SK-N-SH (cell line): ENCODE results near the gene TRAF5. TPM values are rescaled to one million over a fixed set of nuclear protein-coding genes. Genes with fewer than 3 reads are reported as not detected.

Source experiments
- CTCF ChIA-PET: fragments of 300-600, 350-600 bp; formaldehyde crosslinking; extraction: SDS; loops from one replicate; lab custom pipeline; 2021; lab: Yijun Ruan, JAX
- POLR2A ChIA-PET: fragments of 350-600 bp; sonication (Branson Sonifier 250); formaldehyde crosslinking; extraction: SDS; loops from one replicate; lab custom pipeline; 2020; ENCODE audit warnings: antibody characterized with exemption, inconsistent platforms; lab: Yijun Ruan, JAX
- DNase-seq: peaks from one replicate; pipeline ENCODE4 v3.0.0; 2012
- H2AFZ ChIP-seq: fragments of 200-600 bp; sonication (generic); 2 replicates; pipeline ENCODE4 v1.8.1; 2016; ENCODE audit warnings: antibody characterized with exemption, mild to moderate bottlenecking, low read depth
- H3F3A ChIP-seq: fragments of 200-600 bp; sonication (generic); replicated peaks from 2 replicates; pipeline ENCODE3; 2016; ENCODE audit warnings: antibody characterized with exemption, mild to moderate bottlenecking; ENCODE audit not compliant: insufficient read depth
- H3K27ac ChIP-seq, 2 experiments: fragments of 200-500 bp in 1 of 2; fragments of 200-600 bp in 1 of 2; sonication (Bioruptor generic) in 1 of 2; sonication (generic), shearing (Covaris generic) in 1 of 2; 2 replicates each; pipeline versions ENCODE4 v1.5.1 to v1.6.1; 2014 to 2016; ENCODE audit warnings: low read depth in 2 of 2, inconsistent platforms in 1 of 2, low read length in 1 of 2, mild to moderate bottlenecking in 1 of 2, mixed read lengths in 1 of 2
- H3K27me3 ChIP-seq: fragments of 200-600 bp; sonication (generic), shearing (Covaris generic); 2 replicates; pipeline ENCODE4 v1.6.1; 2016; ENCODE audit warnings: mixed run types; ENCODE audit not compliant: insufficient read depth
- H3K36me3 ChIP-seq, 2 experiments: fragments of 200-500 bp in 1 of 2; fragments of 200-600 bp in 1 of 2; sonication (Bioruptor generic) in 1 of 2; sonication (generic) in 1 of 2; replicated peaks in 1 of 2; 2 replicates each; pipeline versions ENCODE3 to v1.5.1; 2014 to 2016; ENCODE audit warnings: low read length in 1 of 2, mild to moderate bottlenecking in 1 of 2; ENCODE audit not compliant: insufficient read depth in 2 of 2, control insufficient read depth in 1 of 2
- H3K4me1 ChIP-seq, 2 experiments: fragments of 200-500 bp in 1 of 2; fragments of 200-600 bp in 1 of 2; sonication (Bioruptor generic) in 1 of 2; sonication (generic), shearing (Covaris generic) in 1 of 2; 2 replicates each; pipeline versions ENCODE4 v1.5.1 to v1.6.1; 2014 to 2016; ENCODE audit warnings: low read depth in 1 of 2, low read length in 1 of 2, mixed run types in 1 of 2; ENCODE audit not compliant: insufficient read depth in 2 of 2, control insufficient read depth in 1 of 2
- H3K4me2 ChIP-seq: fragments of 200-600 bp; sonication (generic), shearing (Covaris generic); 2 replicates; pipeline ENCODE4 v1.6.1; 2017; ENCODE audit warnings: mixed run types
- H3K4me3 ChIP-seq, 2 experiments: fragments of 200-500 bp in 1 of 2; fragments of 200-600 bp in 1 of 2; sonication (Bioruptor generic) in 1 of 2; sonication (generic), shearing (Covaris generic) in 1 of 2; 2 replicates each; pipeline versions ENCODE4 v1.5.1 to v1.8.1; 2014 to 2016; ENCODE audit warnings: low read depth in 2 of 2, inconsistent platforms in 1 of 2, low read length in 1 of 2, mild to moderate bottlenecking in 1 of 2, mixed read lengths in 1 of 2, moderate library complexity in 1 of 2
- H3K79me2 ChIP-seq: fragments of 200-600 bp; sonication (generic); 2 replicates; pipeline ENCODE4 v1.8.1; 2017; ENCODE audit warnings: mild to moderate bottlenecking; ENCODE audit not compliant: insufficient read depth
- H3K9ac ChIP-seq: fragments of 200-600 bp; sonication (generic); 2 replicates; pipeline ENCODE4 v1.6.1; 2017; ENCODE audit warnings: mixed run types
- H3K9me2 ChIP-seq: fragments of 200-600 bp; sonication (generic); 2 replicates; pipeline ENCODE4 v1.6.1; 2017; ENCODE audit warnings: mixed run types
- H3K9me3 ChIP-seq: fragments of 200-600 bp; sonication (generic); 2 replicates; pipeline ENCODE4 v1.6.1; 2017; ENCODE audit warnings: mixed run types, mild to moderate bottlenecking, moderate library complexity
- H4K20me1 ChIP-seq: fragments of 200-600 bp; sonication (generic); 2 replicates; pipeline ENCODE4 v1.6.1; 2017; ENCODE audit warnings: mild to moderate bottlenecking, mixed run types; ENCODE audit not compliant: insufficient read depth
- CHD2 ChIP-seq: fragments of 150-350 bp; IDR thresholded peaks from 2 replicates; pipeline ENCODE4 v1.6.1; 2018; ENCODE audit warnings: low read length; ENCODE audit not compliant: partially characterized antibody
- CTCF ChIP-seq: fragments of 200-600 bp; sonication (generic); IDR thresholded peaks from 2 replicates; pipeline ENCODE4 v1.6.1; 2017; ENCODE audit warnings: antibody characterized with exemption, mild to moderate bottlenecking, moderate library complexity
- ELF1 ChIP-seq: IDR thresholded peaks from 2 replicates; pipeline ENCODE4 v1.4.0; 2012
- EZH2phosphoT487 ChIP-seq: fragments of 200-600 bp; sonication (generic); IDR thresholded peaks from 2 replicates; pipeline ENCODE4 v1.6.1; 2017; ENCODE audit warnings: low read depth, mixed run types, mild to moderate bottlenecking, antibody characterized with exemption, moderate library complexity, borderline replicate concordance
- FOSL2 ChIP-seq: IDR thresholded peaks from 2 replicates; pipeline ENCODE4 v1.4.0; 2012; ENCODE audit warnings: low read depth, mild to moderate bottlenecking, moderate library complexity, borderline replicate concordance
- FOXJ3 ChIP-seq: sonication (generic); formaldehyde crosslinking; IDR thresholded peaks from 2 replicates; pipeline ENCODE4 v1.5.1; 2020; ENCODE audit warnings: mild to moderate bottlenecking, missing genetic modification reagents
- FOXM1 ChIP-seq: IDR thresholded peaks from 2 replicates; pipeline ENCODE4 v1.4.0; 2012; ENCODE audit warnings: low read depth, mild to moderate bottlenecking
- GABPA ChIP-seq: IDR thresholded peaks from 2 replicates; pipeline ENCODE4 v1.4.0; 2012; ENCODE audit warnings: low read depth, mild to moderate bottlenecking
- NFIC ChIP-seq: IDR thresholded peaks from 2 replicates; pipeline ENCODE4 v1.4.0; 2012; ENCODE audit warnings: borderline replicate concordance
- RCOR1 ChIP-seq: fragments of 150-350 bp; IDR thresholded peaks from 2 replicates; pipeline ENCODE4 v1.6.1; 2017; ENCODE audit warnings: antibody characterized with exemption, low read length
- RXRA ChIP-seq: IDR thresholded peaks from 2 replicates; pipeline ENCODE4 v1.4.0; 2012; ENCODE audit warnings: low read depth, mild to moderate bottlenecking, borderline replicate concordance
- SMC3 ChIP-seq: IDR thresholded peaks from 2 replicates; pipeline ENCODE4 v1.6.1; 2012; ENCODE audit warnings: low read depth, low read length, improper control_type of control experiment
- TEAD4 ChIP-seq: IDR thresholded peaks from 2 replicates; pipeline ENCODE4 v1.4.0; 2012; ENCODE audit warnings: mild to moderate bottlenecking, borderline replicate concordance; ENCODE audit not compliant: insufficient read depth
- YY1 ChIP-seq: IDR thresholded peaks from 2 replicates; pipeline ENCODE4 v1.4.0; 2012; ENCODE audit warnings: low read depth, mild to moderate bottlenecking
- WGBS: methylation state at CpG from one replicate; pipeline ENCODE4 v1.1.6; 2017; ENCODE audit warnings: low lambda C conversion rate; 5-methylcytosine and 5-hydroxymethylcytosine counted together
- polyA plus RNA-seq, 3 experiments: library from polyadenylated mRNA; depleted of rRNA; stranded (reverse); fragments of >200 nt; gene quantifications; 2 replicates each; pipeline ENCODE4 v1.2.3, GENCODE V29; 2012

TRAF5 gene
- polyA plus RNA-seq, 1 of the 3 experiments (the other 2 are of a cell fraction) = 7.6 TPM

DNA sequence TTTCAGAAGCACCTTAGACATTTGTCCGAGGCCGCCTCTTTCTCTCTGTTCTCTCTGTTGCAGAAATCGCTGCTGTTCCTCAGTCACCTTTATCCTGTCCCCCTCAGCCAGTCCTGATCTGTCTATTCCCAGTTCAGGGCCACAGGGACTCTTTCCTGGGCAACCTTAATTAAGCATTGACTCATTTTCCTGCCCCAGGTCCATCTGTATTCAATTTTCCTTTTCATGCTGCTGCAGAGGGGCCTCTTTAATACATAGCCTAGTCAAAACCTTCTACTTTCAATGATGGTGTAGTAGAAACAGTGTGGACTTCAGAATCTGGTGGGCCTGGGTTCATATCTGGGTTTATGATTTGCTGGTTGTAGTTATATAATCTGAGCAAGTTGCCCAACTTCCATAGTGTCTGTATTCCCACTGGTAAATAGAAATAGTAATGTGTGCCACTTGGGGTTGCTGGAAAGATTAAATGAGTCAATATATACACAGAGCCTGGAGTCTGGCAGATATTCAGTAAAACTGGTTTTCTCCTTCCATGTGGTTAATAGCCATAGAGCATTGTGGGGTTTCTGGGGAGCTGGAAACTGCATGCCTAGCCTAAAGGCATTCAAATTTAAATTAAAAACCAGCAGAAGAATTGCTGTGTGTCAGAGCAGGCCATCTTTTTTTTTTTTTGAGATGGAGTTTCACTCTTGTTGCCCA is 4.5 kb downstream of the TRAF5 start:
- H3K27me3 ChIP-seq = no peaks in the 10 kb centered on the region
- no peak overlapping the region for H3K4me2 ChIP-seq
- H3K4me3 ChIP-seq = no peak overlapping the region
- peak overlapping the region in 1 of 2 experiments; percentile 44; a peak in 2 of 4 replicates for H3K27ac ChIP-seq
- H3K79me2 ChIP-seq = peaks cover 10% of the 10 kb centered on the region; the same call in 1 of the 2 replicates
- no peaks in the 10 kb centered on the region for H4K20me1 ChIP-seq
- 92% methylated on average over 3 of the region's 3 CpGs for WGBS
- no peak overlapping the region for H3K9ac ChIP-seq
- TF ChIP-seq SMC3 (no peak), RXRA (no peak), YY1 (no peak), EZH2phosphoT487 (no peak), GABPA (no peak), FOXM1 (no peak), FOXJ3 (CRISPR knock-in tag) (no peak), CHD2 (no peak), RCOR1 (no peak), TEAD4 (no peak), ELF1 (no peak), FOSL2 (no peak), CTCF (no peak)
- H3F3A ChIP-seq = peaks cover 3% of the 10 kb centered on the region
- H3K36me3 ChIP-seq = no peaks in the 10 kb centered on the region
- H2AFZ ChIP-seq = no peak overlapping the region
- POLR2A ChIA-PET = no interaction called here
- peaks cover 0 to 50% of the 10 kb centered on the region in 2 experiments; a peak in 3 of 4 replicates for H3K4me1 ChIP-seq
- H3K9me2 ChIP-seq = no peaks in the 10 kb centered on the region
- no peaks in the 10 kb centered on the region for H3K9me3 ChIP-seq
- CTCF ChIA-PET = interaction anchor here (0.6 to 2.6 kb wide), 5 partner anchors 8 to 317 kb away, joined by 3 to 20 read pairs (median 3); no protein-coding TSS in a partner anchor
- DNase-seq = no peak

DNA sequence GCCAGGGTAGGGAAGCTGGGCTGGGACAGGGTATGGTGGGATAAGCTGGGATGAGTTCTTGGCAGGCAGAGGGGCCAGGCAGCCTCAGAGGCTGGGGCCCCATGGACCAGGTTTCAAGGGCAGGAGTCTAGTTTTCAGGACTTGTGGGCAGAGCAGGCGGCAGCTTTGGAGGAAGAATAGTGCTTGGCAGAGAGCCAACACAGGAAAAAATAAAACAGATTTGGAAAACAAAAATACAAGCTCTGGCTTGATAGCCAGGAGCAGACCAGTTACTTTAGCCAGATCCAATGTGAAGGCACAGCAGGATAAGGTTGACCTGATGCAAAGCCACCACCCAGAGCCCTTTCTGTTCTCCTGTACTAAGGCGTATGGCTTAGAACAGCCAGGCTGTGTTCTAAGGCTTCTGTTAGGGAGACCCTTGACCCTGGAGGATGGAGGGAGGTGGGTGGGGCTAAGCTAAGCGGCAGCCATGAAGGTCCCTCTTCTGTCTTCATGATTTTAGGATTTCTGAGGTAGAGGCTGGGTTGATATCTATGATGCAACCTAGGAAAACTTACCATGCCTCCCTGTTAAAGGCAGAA is 5.5 kb downstream of the TRAF5 start:
- peak; percentile 46 for DNase-seq
- peak overlapping the region in 1 of 2 experiments; percentile 36; a peak in 1 of 4 replicates for H3K27ac ChIP-seq

More for the DNA sequence above, 5.5 kb downstream of the TRAF5 start:
- Histone ChIP-seq H3K36me3 (no peaks in the 10 kb centered on the region), H3K9ac (no peak overlapping the region), H3K9me3 (no peaks in the 10 kb centered on the region), H3K4me2 (no peak overlapping the region), H3F3A (peaks cover 3% of the 10 kb centered on the region)
- POLR2A ChIA-PET = no interaction called here
- CTCF ChIA-PET = interaction anchor here (0.7 to 2.5 kb wide), 5 partner anchors 9 to 181 kb away, joined by 3 to 10 read pairs (median 3); no protein-coding TSS in a partner anchor
- TF ChIP-seq NFIC (0 out of 2 replicates have a peak, but pooled peaks have one; percentile 19), EZH2phosphoT487 (no peak)
- TF ChIP-seq, all 33 proteins: peak for 1
- 82% methylated on average over 3 of the region's 3 CpGs for WGBS
- Histone ChIP-seq H3K9me2 (no peaks in the 10 kb centered on the region), H2AFZ (no peak overlapping the region), H3K79me2 (peaks cover 10% of the 10 kb centered on the region; the same call in 1 of the 2 replicates), H4K20me1 (no peaks in the 10 kb centered on the region), H3K4me1 (peaks cover 0 to 46% of the 10 kb centered on the region in 2 experiments; a peak in 3 of 4 replicates), H3K27me3 (no peaks in the 10 kb centered on the region), H3K4me3 (no peak overlapping the region)
